LNCAP (cell line): ENCODE measurements around the gene CMPK2.

Experiments
- CTCF ChIP-seq: fragments of 450-650 bp; IDR thresholded peaks from 2 replicates; pipeline ENCODE4 v1.5.1; 2017; ENCODE audit warnings: mild to moderate bottlenecking

The CMPK2 gene

GRCh38 chr2:6834163-6834562 lies 31.5 kb downstream of the CMPK2 start:
- TF ChIP-seq CTCF = no peak

- TF ChIP-seq CTCF = no peak
Observed at GRCh38 chr2:6833300-6833604, 32.5 kb downstream of the CMPK2 start.

GRCh38 chr2:6832596-6833299 lies 33.0 kb downstream of the CMPK2 start:
- no peak for TF ChIP-seq CTCF

GRCh38 chr2:6831229-6831628 lies 34.5 kb downstream of the CMPK2 start:
- TF ChIP-seq CTCF = no peak

GRCh38 chr2:6828299-6828584 lies 37.5 kb downstream of the CMPK2 start:
- peak; percentile 46; the same call in 1 of the 2 replicates for TF ChIP-seq CTCF

- no peak for TF ChIP-seq CTCF
Observed at GRCh38 chr2:6827566-6828298, 38.0 kb downstream of the CMPK2 start.

- peak; percentile 65 for TF ChIP-seq CTCF
Observed at GRCh38 chr2:6826081-6826913, 39.4 kb downstream of the CMPK2 start.
